Fibroblast of peridontal ligament (primary cell): ENCODE results near the gene LCE6A.
A peak's percentile ranks its signal among the peaks of the same experiment; 100 is the strongest.

Source experiments
- DNase-seq: peaks from one replicate; pipeline ENCODE4 v3.0.0-alpha.2; 2010; ENCODE audit errors: extremely low read depth

LCE6A gene

DNA sequence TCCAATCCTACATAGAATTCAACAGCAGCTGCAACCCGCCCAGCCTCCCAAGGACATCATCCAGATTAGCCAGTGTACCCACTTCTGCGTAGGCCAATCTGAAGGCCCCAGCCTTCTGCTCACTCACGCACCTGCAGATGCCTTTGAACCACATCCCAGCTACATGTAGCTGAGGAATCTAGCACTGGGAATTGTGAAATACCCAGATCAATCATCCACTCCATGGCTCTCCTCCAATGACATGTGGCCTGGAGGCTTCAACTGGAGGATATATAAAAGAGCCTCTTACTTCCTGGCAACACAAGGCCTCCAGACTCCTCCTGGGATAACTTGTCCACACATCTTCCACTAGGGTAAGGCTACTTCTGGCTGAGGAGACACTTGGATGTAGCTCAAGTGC, at the start of gene LCE6A:
LCE6A (plus strand) TSS at position 301 of the 400 bp plus-strand sequence. CDS start 665 bp downstream, outside the sequence.
- DNase-seq = no peak

DNA sequence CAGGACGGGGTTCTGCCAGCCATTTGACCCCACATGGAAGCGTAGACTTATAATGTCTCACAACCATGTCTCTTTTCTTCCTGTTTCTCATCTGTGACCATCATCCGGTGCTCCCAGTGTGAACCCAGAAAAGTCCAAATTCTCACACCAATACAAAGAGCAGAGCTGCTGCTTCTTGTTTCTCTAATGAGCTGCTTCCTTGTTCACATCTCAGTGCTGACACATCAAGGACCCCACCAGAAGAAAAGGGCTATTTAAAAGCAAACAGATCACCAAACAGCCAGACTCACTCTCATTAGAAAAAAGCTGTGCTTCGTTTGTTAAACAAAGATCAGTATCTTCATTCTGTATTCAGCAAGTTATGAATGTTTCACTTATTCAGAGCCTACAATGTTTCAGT, 47.0 kb upstream of the LCE6A start:
- DNase-seq = no peak

DNA sequence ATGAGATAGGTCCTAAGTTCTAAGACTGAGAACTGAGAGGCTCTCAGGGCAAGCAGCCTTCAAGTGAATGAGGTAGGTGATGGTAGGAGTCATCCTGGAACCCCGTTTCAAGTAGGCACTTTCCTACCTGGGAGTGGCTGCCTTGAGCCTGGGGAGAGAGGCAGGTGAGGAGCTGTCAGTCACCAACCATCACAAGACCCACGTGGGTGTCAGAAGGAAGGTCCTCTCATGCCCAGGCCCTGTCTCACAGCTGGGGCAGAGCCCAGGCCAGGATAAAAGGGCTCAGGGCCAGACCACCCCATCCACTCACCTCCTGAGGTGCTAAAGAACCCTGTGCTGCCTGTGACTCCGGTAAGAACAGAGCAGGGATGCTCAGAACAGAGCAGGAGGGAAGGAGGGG, 46.2 kb upstream of the LCE6A start, which contains the start of gene LCE1D:
LCE1D (plus strand) TSS at position 301 of the 400 bp plus-strand sequence. CDS start 1,074 bp downstream, outside the sequence.
- no peak for DNase-seq

GRCh38 chr1:152801333-152801732, 41.3 kb upstream of the LCE6A start:
- no peak for DNase-seq

GRCh38 chr1:152806576-152806975, 36.1 kb upstream of the LCE6A start, which contains the start of gene LCE1C:
LCE1C (minus strand) TSS chr1:152806651; CDS start chr1:152805478, 1,173 bp downstream.
- DNase-seq = no peak

- no peak for DNase-seq
Observed at GRCh38 chr1:152811050-152811449, 31.6 kb upstream of the LCE6A start.

DNA sequence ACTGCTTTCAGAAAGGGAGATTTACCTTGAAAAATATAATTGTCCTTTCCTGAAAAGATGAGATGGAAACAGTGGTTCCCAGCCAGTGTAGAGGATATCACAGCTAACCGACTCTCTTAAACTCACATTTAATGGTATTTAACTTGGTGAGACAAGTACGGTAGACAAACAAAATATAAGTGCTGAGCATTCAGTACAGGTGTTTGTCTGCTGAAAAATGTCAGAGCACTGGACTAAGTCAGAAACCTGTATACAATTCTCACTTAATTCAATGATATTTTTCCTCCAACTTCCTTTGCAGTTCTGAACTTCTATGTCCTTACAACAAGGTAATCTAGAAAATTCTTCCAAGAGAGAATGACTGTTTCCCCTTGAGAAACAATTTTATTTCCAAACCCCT, 31.0 kb upstream of the LCE6A start, which contains the start of gene LCE1B:
LCE1B (plus strand) TSS at position 301 of the 400 bp plus-strand sequence. CDS start 476 bp downstream, outside the sequence.
- DNase-seq = no peak

GRCh38 chr1:152817309-152817708, 25.3 kb upstream of the LCE6A start:
- no peak for DNase-seq

GRCh38 chr1:152823294-152823693, 19.4 kb upstream of the LCE6A start:
- DNase-seq = no peak

GRCh38 chr1:152824964-152825363, 17.7 kb upstream of the LCE6A start:
- no peak for DNase-seq

GRCh38 chr1:152827173-152827572, 15.5 kb upstream of the LCE6A start, which contains the start of gene LCE1A:
LCE1A (plus strand) TSS chr1:152827473; CDS start chr1:152827473, 0 bp downstream.
- no peak for DNase-seq

DNA sequence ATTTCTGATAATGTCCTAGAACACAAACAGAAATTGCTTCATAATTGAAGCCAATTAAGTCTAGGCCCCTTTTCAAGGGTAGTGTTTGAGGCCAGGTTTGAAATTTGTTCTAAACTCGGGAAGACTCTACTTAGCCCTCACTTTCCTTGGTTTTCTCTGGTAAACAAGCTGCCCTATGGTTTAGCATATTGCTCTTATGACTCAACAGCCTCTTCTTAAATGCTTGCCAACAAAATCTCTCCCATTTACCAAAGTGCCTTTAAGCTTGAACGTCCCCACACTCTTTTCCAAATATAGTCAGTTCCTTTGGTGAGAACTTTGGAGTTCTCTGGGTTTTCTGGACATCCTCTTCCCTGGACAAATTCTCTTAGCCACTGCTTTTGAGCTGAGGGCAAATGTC, 5.8 kb upstream of the LCE6A start:
- DNase-seq = peak; percentile 41

GRCh38 chr1:152855661-152856060, 13.0 kb downstream of the LCE6A start:
- DNase-seq = peak; percentile 16

DNA sequence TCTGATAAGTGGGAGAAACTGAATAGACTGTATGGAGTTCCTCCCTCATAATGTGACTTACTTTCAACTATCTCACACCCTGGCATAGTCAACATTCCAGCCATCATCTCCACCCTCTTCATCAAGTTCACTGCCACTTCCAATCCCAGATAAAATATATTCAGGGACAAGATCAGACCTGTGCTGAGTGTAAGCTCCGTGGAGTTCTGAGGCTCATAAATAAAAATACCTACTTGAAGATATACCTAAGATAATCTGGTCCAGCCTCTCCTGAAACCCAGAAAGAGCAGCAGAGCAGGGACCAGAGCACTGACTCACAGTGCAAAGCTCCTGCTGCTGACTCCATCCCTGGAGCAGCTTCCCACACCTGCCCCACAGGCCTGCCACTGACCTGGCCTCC, 15.4 kb downstream of the LCE6A start:
- DNase-seq = no peak

GRCh38 chr1:152859696-152860095, 17.0 kb downstream of the LCE6A start, which contains the start of gene LCE7A:
LCE7A (plus strand) TSS chr1:152859996; CDS start chr1:152860698, 702 bp downstream.
- no peak for DNase-seq

- DNase-seq = no peak
Observed at GRCh38 chr1:152860129-152860528, 17.5 kb downstream of the LCE6A start.

GRCh38 chr1:152861374-152861773, 18.7 kb downstream of the LCE6A start:
- no peak for DNase-seq

DNA sequence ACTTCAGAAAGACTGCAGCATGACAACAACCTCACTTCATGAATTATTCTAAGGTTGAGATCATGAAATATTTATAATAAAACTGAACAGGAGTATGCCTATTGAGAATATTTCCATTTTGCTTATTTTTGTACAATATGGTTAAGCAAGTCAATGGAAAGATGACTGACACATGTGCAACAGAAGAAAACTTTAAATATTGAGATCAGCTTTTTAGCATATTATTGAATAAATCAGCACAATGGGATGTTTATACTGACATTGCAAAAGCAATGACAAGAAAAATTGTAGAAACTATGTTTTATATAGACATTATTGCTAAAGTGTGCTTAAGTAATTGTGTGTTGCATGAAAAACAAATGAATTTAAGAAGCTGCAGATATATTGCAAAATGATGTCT, 21.8 kb downstream of the LCE6A start:
- no peak for DNase-seq

- no peak for DNase-seq
Observed at GRCh38 chr1:152866321-152866720, 23.7 kb downstream of the LCE6A start.

DNA sequence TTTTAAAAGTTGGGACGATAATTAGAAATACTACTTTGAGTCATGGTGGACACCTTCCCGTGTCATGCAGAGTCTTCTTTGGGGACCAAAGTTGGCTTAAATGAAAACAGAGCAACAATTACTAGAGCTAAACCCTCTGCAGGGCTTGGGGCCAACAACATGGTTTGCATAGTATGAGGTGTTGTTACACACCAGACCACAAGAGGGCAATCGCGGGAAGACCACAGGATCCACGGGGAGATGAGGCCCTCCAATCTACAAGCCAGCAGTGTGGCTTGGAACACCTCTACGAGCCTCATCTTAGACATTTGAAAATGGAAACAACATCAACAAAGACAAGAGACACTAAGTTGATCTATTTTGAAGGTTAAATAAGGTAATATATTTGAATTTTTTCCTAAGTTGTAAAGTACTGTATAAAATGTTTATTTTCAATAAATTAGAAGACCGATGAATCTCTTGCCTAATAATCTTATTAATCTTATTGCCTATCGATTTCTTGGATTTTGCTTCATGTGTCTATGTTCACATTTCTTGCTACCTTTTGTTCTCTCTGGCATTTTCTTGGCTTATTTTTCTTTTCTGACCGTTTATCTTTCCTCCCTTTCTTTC, 27.3 kb downstream of the LCE6A start:
- peak; percentile 82 for DNase-seq

GRCh38 chr1:152870831-152871730, 28.4 kb downstream of the LCE6A start:
- peak; percentile 67 for DNase-seq

GRCh38 chr1:152871731-152872126, 29.1 kb downstream of the LCE6A start:
- no peak for DNase-seq
